Psoas muscle (tissue), 8 donors: Measurements from ENCODE around the gene CREB1. TPM values are rescaled to one million over a fixed set of nuclear protein-coding genes. Genes with fewer than 3 reads are reported as not detected.
"Not testable (repeated sequence)": the region's sequence is repeated elsewhere in the genome, so short reads cannot be mapped to it uniquely, and the experiment has no call there.

Source experiments
- ATAC-seq, 4 donors: fragments of 200-7000 bp; cut with Tn5 transposase; one replicate each; pipeline ENCODE4 v1.9.1; 2020; ENCODE audit warnings: moderate library complexity in 3 of 4, mild to moderate bottlenecking in 2 of 4
- DNase-seq, 2 donors: peaks; one replicate each; pipeline ENCODE4 v3.0.0-alpha.2; 2020
- H3K27ac ChIP-seq: fragments of 200-600 bp; one replicate; pipeline ENCODE4 v1.8.0; 2022
- H3K27me3 ChIP-seq, 3 donors: fragments of 200-600 bp in 1 of 3; one replicate each; pipeline versions ENCODE4 v1.6.1 to v1.8.0; 2013 to 2022; ENCODE audit warnings: low read length in 2 of 3, mild to moderate bottlenecking in 2 of 3, moderate library complexity in 1 of 3; ENCODE audit not compliant: insufficient read depth in 3 of 3
- H3K36me3 ChIP-seq, 2 donors: fragments of 200-600 bp in 1 of 2; one replicate each; pipeline versions ENCODE4 v1.6.1 to v1.8.0; 2013 to 2022; ENCODE audit warnings: low read depth in 1 of 2, mild to moderate bottlenecking in 1 of 2, moderate library complexity in 1 of 2; ENCODE audit not compliant: insufficient read depth in 1 of 2
- H3K4me1 ChIP-seq: fragments of 200-600 bp; one replicate; pipeline ENCODE4 v1.8.0; 2022
- H3K4me3 ChIP-seq: fragments of 200-600 bp; one replicate; pipeline ENCODE4 v1.8.0; 2022; ENCODE audit warnings: mild to moderate bottlenecking
- H3K9me3 ChIP-seq: fragments of 200-600 bp; one replicate; pipeline ENCODE4 v1.8.0; 2022
- CTCF ChIP-seq: fragments of 200-600 bp; IDR thresholded peaks from one replicate; pipeline ENCODE4 v1.8.0; 2022; ENCODE audit warnings: antibody characterized with exemption
- WGBS, 3 donors: extraction: QIAGEN DNeasy Blood & Tissue Kit; methylation state at CpG; one replicate each; pipeline versions ENCODE4 v1.1.6 to v1.1.7; 2013; 5-methylcytosine and 5-hydroxymethylcytosine counted together
- intact Hi-C, 2 donors: fragments of 100-400 bp; cut with DNase I; formaldehyde crosslinking; loops; one replicate each; pipeline versions ENCODE4 v1.11.0 to v1.14.2; 2022
- polyA plus RNA-seq, 3 donors: library from polyadenylated mRNA; stranded (reverse); fragments of 200-250 nt; gene quantifications; one replicate each; pipeline ENCODE4 v1.2.3, GENCODE V29; 2013
- total RNA-seq, 4 donors: library from RNA; stranded (reverse); fragmentation: NEBNext Ultra II Directional in 2 of 4; extraction: Animal tissue kit (Norgen Biotek cat#: 25700) in 2 of 4; gene quantifications; one replicate each; pipeline versions ENCODE4 v1.2.1 to v1.2.4, GENCODE V29; 2021 to 2023
- donor health status: healthy with polysubstance abuse.
- donor health status: DM: no; HTN: no; CAD: no; lungs with moderate emphysema.
- donor health status: Bipolar disorder and iron deficiency.
- donor health status: healthy.
- donor health status: DM: yes; HTN: yes; CAD: no.
- donor health status: DM: no; HTN: no; CAD: no.
- donor health status: DM: no; HTN: no; CAD: no.
- donor health status: DM: yes; HTN: yes; CAD: no.

CREB1 gene
- total and polyA plus RNA-seq, 7 donors, result 3.5 to 27.9 (median 18.4) TPM

DNA sequence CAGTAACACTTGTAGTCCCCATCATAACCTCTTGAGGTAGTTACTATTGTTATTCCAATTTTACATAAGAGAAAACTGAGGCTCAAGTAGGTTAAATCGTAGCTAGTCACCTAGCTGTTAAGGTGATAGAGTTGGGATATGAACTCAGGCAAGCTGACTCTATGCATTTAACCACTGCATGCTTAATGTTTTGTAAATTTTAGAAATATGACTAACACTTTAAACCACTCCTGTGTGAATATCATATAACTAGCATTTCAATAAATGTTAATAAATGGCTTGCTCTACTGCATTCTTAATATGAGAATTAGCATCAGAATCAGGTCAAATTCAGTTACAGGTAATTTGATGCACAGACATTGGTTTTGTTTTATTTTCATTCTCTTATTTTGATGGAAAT, 35.6 kb upstream of the CREB1 start:
- Histone ChIP-seq H3K4me3 (no peak overlapping the region), H3K27ac (no peak overlapping the region), H3K36me3 (no peaks in the 10 kb centered on the region), H3K4me1 (no peaks in the 10 kb centered on the region), H3K9me3 (no peaks in the 10 kb centered on the region), H3K27me3 (no peaks in the 10 kb centered on the region)
- ATAC-seq (no peak), DNase-seq (no peak)
- WGBS, 3 donors, result 79 to 86% (median 86%) methylated on average over 1 of the region's 1 CpG
- intact Hi-C loops, result no loop called here
- no peak for TF ChIP-seq CTCF

DNA sequence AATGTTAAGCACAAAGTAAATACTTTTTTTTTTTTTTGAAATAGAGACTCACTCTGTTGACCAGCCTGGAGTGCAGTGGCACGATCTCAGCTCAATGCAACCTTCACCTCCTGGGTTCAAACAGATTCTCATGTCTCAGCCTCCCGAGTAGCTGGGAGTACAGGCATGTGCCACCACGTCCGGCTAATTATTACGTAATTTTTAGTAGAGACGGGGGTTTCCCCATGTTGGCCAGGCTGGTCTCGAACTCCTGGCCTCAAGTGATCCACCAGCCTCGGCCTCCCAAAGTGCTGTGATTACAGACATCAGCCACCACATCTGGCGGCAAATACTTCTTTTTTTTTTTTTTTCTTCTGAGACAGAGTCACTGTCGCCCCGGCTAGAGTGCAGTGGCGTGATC, 32.8 kb upstream of the CREB1 start:
- H3K27ac ChIP-seq, H3K27me3 ChIP-seq, DNase-seq, H3K36me3 ChIP-seq, H3K4me3 ChIP-seq, intact Hi-C loops, ATAC-seq, H3K4me1 ChIP-seq, H3K9me3 ChIP-seq: not testable (repeated sequence)
- WGBS, 3 donors, result 90 to 94% (median 92%) methylated on average over 12 of the region's 12 CpGs

- ATAC-seq, result no peak
- Histone ChIP-seq H3K27ac (no peak overlapping the region), H3K27me3 (no peaks in the 10 kb centered on the region), H3K9me3 (no peaks in the 10 kb centered on the region), H3K36me3 (no peaks in the 10 kb centered on the region), H3K4me1 (no peaks in the 10 kb centered on the region), H3K4me3 (no peak overlapping the region)
- intact Hi-C loops, result no loop called here
- DNase-seq, result no peak
- 34 to 43% (median 38%) methylated on average over 1 of the region's 1 CpG for WGBS, 3 donors
- no peak for TF ChIP-seq CTCF
Observed at GRCh38 chr2:207497596-207497995, 32.2 kb upstream of the CREB1 start.

- WGBS, 3 donors, result 20 to 52% (median 25%) methylated on average over 4 of the region's 4 CpGs
- DNase-seq (no peak), ATAC-seq (no peak)
- TF ChIP-seq CTCF, result no peak
- no peaks in the 10 kb centered on the region for H3K36me3 ChIP-seq
- no peaks in the 10 kb centered on the region for H3K4me1 ChIP-seq
- no peak overlapping the region for H3K27ac ChIP-seq
- no peak overlapping the region for H3K4me3 ChIP-seq
- no peaks in the 10 kb centered on the region for H3K9me3 ChIP-seq
- intact Hi-C loops, result no loop called here
- H3K27me3 ChIP-seq, result no peaks in the 10 kb centered on the region
Observed at GRCh38 chr2:207498427-207498826, 31.3 kb upstream of the CREB1 start.

- ATAC-seq, result no peak
- DNase-seq, result no peak
- H3K9me3 ChIP-seq, result no peaks in the 10 kb centered on the region
- intact Hi-C loops, result no loop called here
- no peaks in the 10 kb centered on the region for H3K36me3 ChIP-seq
- no peak overlapping the region for H3K4me3 ChIP-seq
- no peak overlapping the region for H3K27ac ChIP-seq
- H3K27me3 ChIP-seq, result no peaks in the 10 kb centered on the region
- H3K4me1 ChIP-seq, result no peaks in the 10 kb centered on the region
- TF ChIP-seq CTCF, result no peak
- WGBS, 3 donors, result 39 to 49% (median 40%) methylated on average over 1 of the region's 1 CpG
Observed at GRCh38 chr2:207499114-207499513, 30.6 kb upstream of the CREB1 start.
